HG03159 (cell line): ENCODE measurements around the gene LIMK2.
"Not testable (repeated sequence)": the region's sequence is repeated elsewhere in the genome, so short reads cannot be mapped to it uniquely, and the experiment has no call there.

Experiments
- ATAC-seq: cut with Tn5 transposase; IDR thresholded peaks from one replicate; pipeline ENCODE4 v1.9.1; 2021; ENCODE audit warnings: mild to moderate bottlenecking, moderate library complexity; ENCODE audit not compliant: unreplicated experiment

The LIMK2 gene

DNA sequence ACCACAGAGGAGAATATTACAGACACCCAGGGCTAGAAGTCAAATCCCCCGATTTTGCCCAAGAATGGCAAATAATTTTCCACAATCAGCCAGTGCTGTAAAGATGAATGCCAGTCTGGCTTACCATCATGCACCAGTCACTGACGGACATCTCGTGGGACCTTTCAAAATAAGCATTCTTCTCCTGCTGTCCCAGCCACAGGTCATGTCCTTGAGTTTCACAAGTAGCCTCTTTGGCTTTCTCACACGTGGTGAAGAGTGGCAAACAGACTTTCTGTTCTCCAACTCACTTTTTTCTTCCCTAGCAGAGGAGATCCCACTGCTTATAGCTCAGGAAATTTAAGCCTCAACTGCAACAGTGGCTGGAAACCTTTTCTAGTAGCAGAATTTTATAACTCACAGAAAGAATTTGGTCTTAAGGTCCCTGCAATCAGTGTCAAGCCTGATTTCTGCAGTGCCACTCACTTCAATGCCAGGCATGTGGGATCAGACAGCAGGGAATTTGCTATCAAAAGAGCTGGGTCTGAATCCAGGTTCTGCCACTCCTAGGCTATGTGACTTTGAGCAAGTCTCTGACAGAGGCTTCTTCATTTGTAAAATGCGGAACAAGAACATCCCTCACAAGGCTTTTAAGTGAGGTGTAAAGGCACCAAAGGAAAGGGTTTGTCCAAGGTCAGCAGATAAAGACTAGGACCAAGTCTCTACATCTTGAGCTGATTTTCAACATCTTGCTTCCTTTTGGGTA is 76.6 kb downstream of the LIMK2 start:
- ATAC-seq, result no peak

DNA sequence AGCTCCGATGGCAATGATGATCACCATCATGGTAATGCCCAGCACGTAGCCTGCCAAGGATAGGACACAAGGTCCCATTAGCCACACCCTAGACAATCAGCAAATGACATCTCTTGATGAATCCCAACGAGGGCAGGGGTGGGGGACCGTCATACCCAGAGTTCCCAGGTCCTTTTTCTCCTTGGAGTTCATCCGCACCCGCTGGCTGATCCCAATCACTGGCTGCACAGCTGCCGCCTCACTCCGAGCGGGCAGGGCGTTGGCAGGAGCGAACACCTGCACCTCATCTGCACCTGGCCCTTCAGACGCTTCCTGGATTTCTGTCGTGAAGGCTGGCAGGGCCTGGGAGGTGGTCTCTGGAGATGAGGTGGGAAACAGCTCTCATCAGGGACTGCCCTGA is 77.2 kb downstream of the LIMK2 start:
- ATAC-seq, result no peak

GRCh38 chr22:31290494-31291471 is 78.7 kb downstream of the LIMK2 start:
- peak; percentile 88 for ATAC-seq

DNA sequence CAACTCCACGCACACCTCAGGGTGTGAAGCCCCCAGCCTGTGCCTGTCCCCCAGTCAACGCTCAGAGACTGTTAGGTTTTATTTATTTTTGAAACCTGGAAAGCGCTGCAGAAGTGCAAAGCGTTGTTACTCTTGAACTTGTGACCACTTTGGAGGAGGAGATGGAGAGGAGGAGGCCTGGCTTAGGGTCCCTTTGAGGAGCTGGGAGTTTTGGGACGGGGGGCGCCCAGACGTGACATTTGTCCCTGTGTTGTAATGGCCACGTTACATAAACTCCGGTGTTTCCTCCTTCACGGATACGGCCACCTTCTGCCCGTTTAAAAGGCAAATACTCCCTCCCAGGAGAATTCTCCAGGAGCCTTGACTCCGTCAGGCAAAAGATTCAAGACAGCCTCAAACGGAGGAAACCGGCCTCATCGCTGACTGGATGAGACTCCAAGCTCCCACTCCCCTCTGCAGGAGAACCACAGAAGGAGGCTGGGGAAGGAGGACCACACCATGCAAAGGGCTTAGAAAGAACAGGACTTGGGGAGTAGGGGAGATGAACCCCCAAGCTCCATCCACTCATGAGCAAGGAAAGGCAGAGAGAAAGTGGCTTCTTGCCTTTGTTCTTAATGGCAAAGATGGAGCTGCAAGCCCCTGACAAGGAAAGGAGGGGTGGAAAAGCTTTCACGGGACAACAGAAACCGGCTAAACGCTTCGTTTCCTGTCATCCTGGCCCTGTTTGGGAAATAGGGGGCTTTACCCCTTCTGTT is 79.6 kb downstream of the LIMK2 start:
- no peak for ATAC-seq

DNA sequence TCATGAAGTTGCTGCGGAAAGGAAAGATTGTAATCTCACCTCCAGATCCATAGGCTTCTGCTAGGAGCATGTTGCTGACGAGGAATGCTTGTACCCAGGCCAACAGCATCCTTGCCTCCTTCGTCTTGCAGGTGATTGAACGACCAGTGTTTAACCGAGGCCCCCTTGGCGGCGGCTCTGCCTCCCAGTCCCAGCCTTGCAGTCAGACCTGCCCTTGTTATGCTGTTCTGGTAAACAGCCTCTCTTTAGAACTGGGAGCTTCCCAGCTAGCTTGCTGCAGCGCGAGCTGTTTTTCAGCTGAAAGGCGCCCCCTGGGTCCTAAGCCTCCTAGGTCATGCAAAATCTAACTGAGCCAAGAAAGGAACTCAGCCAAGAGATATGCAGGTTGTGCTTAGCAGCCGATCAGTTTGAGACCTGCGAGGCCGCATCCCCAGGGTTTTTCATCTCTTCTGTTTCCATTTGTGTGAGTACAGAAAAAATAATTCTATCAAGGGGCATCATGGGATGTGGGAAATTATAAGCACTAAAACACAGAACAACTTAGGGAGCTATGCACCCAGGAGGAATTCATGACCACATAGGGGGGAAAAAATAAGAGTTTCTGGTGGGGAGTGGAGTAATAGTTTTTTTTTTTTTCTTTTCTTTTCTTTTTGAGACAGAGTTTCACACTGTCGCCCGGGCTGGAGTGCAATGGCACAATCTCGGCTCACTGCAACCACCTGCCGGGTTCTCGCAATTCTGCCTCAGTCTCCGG is 80.3 kb downstream of the LIMK2 start, which contains the start of gene PIK3IP1:
PIK3IP1 (minus strand) TSS at position 253 of the 754 bp plus-strand sequence; CDS start at position 109, 144 bp downstream.
- no peak for ATAC-seq

GRCh38 chr22:31295360-31295759 is 83.3 kb downstream of the LIMK2 start:
- ATAC-seq, result no peak

DNA sequence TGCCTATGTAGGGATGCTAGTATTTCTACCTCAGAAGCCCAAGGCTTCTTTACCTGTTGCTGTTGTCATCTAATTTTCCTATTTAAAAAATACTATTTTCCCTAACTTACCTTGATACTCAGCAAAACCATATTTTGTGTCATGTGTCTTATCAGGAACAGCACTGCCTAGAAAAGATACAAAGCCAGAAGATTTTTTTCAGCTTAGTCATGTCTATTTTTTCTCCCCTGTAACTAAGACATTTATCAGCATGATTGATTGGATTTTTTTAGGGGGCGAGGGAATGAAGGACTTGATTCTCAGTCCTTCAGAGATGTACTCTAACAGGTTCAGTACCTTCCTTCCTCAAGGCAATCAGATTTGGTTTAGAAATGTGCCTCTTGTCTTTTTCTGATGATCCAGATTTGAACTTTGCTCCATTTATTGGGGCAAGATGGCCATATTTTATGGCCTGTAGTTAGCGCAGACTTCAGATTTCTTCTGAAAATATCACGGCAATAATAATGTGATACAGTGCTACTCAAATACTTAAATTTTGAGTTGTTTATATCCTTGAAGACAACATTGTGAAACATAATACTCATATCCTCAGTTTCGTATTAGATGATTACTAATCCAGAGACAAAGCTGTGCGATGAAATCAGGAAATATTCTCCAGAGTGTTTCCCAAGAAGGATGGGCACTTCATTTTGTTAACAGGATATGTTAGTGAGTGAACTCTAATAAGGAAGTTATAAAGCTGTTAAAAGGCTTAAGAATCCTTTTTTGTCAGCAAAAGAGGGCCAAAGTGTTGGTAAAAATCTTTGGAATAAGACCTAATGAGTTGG is 83.9 kb downstream of the LIMK2 start:
- no peak for ATAC-seq

GRCh38 chr22:31300896-31301295 is 88.8 kb downstream of the LIMK2 start:
- no peak for ATAC-seq

DNA sequence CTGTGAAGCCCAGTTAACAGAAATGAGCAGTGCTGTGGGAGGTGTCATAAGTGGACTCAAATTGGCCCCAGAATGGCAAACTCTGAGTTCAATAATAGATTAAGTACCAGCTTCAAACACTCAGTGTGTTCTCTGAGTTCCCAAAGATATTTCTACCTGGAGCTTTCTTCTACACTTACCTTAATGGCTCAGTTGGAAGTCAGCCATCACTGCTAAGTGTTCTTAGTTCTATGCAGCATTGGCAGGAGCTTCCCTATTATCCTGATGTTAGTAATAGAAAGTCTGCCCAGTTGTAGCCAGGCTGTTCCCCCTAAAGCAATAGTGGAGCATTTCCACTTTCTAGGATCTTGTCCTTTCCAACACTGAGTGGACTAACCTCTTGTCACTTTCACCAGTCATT is 89.9 kb downstream of the LIMK2 start:
- no peak for ATAC-seq

- ATAC-seq, result no peak
Observed at GRCh38 chr22:31302537-31302936, 90.4 kb downstream of the LIMK2 start.

- no peak for ATAC-seq
Observed at GRCh38 chr22:31305194-31305593, 93.1 kb downstream of the LIMK2 start.

- ATAC-seq, result no peak
Observed at GRCh38 chr22:31308181-31308580, 96.1 kb downstream of the LIMK2 start.

DNA sequence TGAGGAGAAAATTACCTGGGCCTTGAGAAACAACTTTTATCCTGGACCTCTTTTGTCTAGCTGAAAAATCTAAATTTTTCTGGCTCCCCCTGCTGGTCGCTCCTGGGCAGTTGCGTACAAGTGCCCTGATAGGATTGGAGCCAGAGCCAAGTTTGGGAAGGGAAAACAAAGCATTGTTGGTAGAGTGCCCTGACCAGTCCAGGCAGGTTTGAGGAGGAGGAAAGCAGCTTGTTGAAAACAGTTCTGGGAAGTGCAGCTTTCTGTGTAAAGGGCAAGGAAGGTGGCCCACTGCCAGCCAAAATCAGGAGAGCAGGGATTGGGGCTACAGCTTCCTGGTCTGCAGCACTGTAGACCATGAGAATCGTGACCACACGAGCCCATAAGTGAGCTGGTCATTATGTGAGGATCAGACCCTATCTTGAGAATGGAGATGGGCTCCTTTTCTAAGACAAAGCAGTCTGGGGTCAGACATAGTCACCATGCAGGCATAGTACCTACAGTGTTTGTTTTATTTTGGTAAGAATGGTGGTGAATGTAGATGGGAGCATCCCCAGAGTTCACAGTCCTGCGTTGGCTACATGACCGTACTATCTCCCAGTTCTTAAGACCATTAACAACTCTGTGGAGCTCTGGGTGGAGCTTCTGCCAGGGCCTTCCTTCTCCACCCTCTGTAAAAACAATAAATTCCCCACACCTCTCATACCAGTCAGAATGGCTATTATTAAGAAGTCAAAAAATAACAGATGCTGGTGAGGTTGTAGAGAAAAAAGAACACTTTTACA is 101.5 kb downstream of the LIMK2 start:
- no peak for ATAC-seq

- ATAC-seq, result not testable (repeated sequence)
Observed at GRCh38 chr22:31314220-31314619, 102.1 kb downstream of the LIMK2 start.

- no peak for ATAC-seq
Observed at GRCh38 chr22:31321421-31321820, 109.3 kb downstream of the LIMK2 start.

DNA sequence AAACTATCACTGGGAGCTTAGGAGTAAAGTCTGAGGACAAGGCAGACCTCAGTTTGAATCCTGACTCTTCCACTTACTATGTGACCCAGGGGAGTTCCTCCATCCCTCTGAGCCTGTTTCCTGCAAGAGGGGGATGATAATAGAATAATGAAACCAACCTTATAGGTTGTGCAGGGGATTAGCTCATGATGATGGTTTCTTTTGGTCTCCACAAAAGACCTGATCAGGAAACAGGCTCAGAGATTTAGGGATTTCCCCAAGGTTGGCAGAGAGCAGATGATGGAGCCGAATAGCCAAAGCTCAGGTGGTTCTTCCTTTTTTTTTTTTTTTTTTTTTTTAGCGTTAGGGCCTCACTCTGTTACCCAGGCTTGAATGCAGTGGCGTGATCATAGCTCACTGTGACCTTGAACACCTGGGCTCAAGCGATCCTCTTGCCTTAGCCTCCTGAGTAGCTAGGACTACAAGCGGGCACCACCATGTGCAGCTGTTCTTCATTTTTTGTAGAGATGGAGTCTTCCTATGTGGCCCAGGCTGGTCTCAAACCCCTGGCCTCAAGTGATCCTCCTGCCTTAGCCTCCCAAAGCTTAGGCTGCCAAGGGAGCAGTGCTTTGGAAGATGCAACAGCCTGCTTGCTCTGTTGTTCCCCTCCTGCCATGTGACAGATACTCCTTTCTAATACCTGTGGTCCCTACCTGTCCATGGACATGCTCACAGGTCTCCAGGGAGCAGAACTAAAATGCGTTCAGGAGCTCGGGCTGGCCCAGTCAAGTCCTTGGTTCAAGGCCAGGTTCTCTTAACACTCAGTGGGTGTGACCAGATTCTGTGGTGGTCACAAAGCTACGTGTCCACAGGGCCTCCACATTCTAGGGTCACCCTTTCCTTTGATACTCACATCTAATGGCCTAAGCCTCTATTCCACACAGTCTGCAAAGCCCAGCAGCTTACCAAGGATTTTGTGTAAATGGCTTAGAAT is 111.8 kb downstream of the LIMK2 start:
- no peak for ATAC-seq

- ATAC-seq, result no peak
Observed at GRCh38 chr22:31326877-31327276, 114.8 kb downstream of the LIMK2 start.
